ENCODE data around the gene HIGD1B.

GRCh38 chr17:44879376-44879775, 31.7 kb downstream of the HIGD1B start:
- TF ChIP-seq CTCF (conservative IDR thresholded peaks at IDR 0.05; ENCODE audit: low read length) (no peak), EZH2phosphoT487 (IDR thresholded peaks at IDR 0.05; ENCODE audit: borderline replicate concordance, low read depth, low read length) (no peak)

All from OCI-LY7 (cell line).